ENCODE data around the gene TXNRD2.

Gene TXNRD2

GRCh38 chr22:19941365-19942082, at the start of gene TXNRD2, which contains the start of gene COMT:
Gene TXNRD2, minus strand, starts transcription at chr22:19941818. Its CDS starts 15 bp downstream, at chr22:19941803.
Gene COMT, plus strand, starts transcription at chr22:19941772. Its CDS starts 20,755 bp downstream, at chr22:19962527.
- peak; percentile 83 for DNase-seq

GRCh38 chr22:19991395-19991644, 49.7 kb upstream of the TXNRD2 start:
- DNase-seq = no peak

GRCh38 chr22:19990609-19991394, 49.2 kb upstream of the TXNRD2 start:
- no peak for DNase-seq

- no peak for DNase-seq
Observed at GRCh38 chr22:19990188-19990587, 48.6 kb upstream of the TXNRD2 start.

- DNase-seq = no peak
Observed at GRCh38 chr22:19989725-19990067, 48.1 kb upstream of the TXNRD2 start.

GRCh38 chr22:19988965-19989724, 47.5 kb upstream of the TXNRD2 start:
- no peak for DNase-seq

GRCh38 chr22:19988331-19988808, 46.8 kb upstream of the TXNRD2 start:
- DNase-seq = no peak

- DNase-seq = no peak
Observed at GRCh38 chr22:19987394-19988306, 46.0 kb upstream of the TXNRD2 start.

- peak; percentile 81 for DNase-seq
Observed at GRCh38 chr22:19986410-19987341, 45.1 kb upstream of the TXNRD2 start.

GRCh38 chr22:19986011-19986409, 44.4 kb upstream of the TXNRD2 start:
- no peak for DNase-seq

- DNase-seq = no peak
Observed at GRCh38 chr22:19984851-19985811, 43.5 kb upstream of the TXNRD2 start.

- DNase-seq = no peak
Observed at GRCh38 chr22:19984201-19984753, 42.7 kb upstream of the TXNRD2 start.

GRCh38 chr22:19983741-19984140, 42.1 kb upstream of the TXNRD2 start:
- no peak for DNase-seq

- no peak for DNase-seq
Observed at GRCh38 chr22:19982991-19983578, 41.5 kb upstream of the TXNRD2 start.

- DNase-seq = no peak
Observed at GRCh38 chr22:19981961-19982920, 40.6 kb upstream of the TXNRD2 start.

GRCh38 chr22:19981171-19981960, 39.7 kb upstream of the TXNRD2 start:
- DNase-seq = no peak

- DNase-seq = no peak
Observed at GRCh38 chr22:19980766-19981165, 39.1 kb upstream of the TXNRD2 start.
